BE2C (cell line): ENCODE results near the gene EIF4E1B.

ENCODE experiments used
- DNase-seq: peaks from one replicate; pipeline ENCODE4 v3.0.0-alpha.2; 2020
- H3K27me3 ChIP-seq: fragments of 250-450 bp; sonication (Bioruptor Pico); 2 replicates; pipeline ENCODE4 v1.5.1; 2020; ENCODE audit warnings: mild to moderate bottlenecking
- H3K36me3 ChIP-seq: fragments of 250-450 bp; sonication (Bioruptor Pico); 2 replicates; pipeline ENCODE4 v1.5.1; 2020; ENCODE audit warnings: mild to moderate bottlenecking
- H3K4me1 ChIP-seq: fragments of 250-450 bp; sonication (Bioruptor Pico); 2 replicates; pipeline ENCODE4 v1.5.1; 2020
- H3K4me3 ChIP-seq: 2 replicates; pipeline ENCODE4 v1.5.1; 2011; ENCODE audit warnings: low read depth, low read length
- H3K9me3 ChIP-seq: fragments of 250-450 bp; sonication (Bioruptor Pico); 2 replicates; pipeline ENCODE4 v1.5.1; 2020
- CTCF ChIP-seq: IDR thresholded peaks from 2 replicates; pipeline ENCODE4 v1.5.1; 2012; ENCODE audit warnings: mild to moderate bottlenecking, low read depth, low read length

Gene EIF4E1B

GRCh38 chr5:176609724-176610434, 20.6 kb upstream of the EIF4E1B start, which contains the start of gene GPRIN1:
Gene GPRIN1 (minus strand): TSS chr5:176610156. CDS start chr5:176599834, 10,322 bp downstream.
- no peaks in the 10 kb centered on the region for H3K27me3 ChIP-seq
- peaks cover 19% of the 10 kb centered on the region for H3K4me1 ChIP-seq
- H3K36me3 ChIP-seq, result no peaks in the 10 kb centered on the region
- H3K4me3 ChIP-seq, result peak within 1 kb of the TSS; percentile 77
- peak; percentile 37 for TF ChIP-seq CTCF
- H3K9me3 ChIP-seq, result no peaks in the 10 kb centered on the region
- DNase-seq, result peak; percentile 86

GRCh38 chr5:176610435-176610773, 20.1 kb upstream of the EIF4E1B start:
- no peaks in the 10 kb centered on the region for H3K36me3 ChIP-seq
- H3K4me1 ChIP-seq, result peaks cover 19% of the 10 kb centered on the region
- no peaks in the 10 kb centered on the region for H3K27me3 ChIP-seq
- H3K4me3 ChIP-seq, result peak overlapping the region; percentile 68
- peak; percentile 57 for DNase-seq
- no peak for TF ChIP-seq CTCF
- H3K9me3 ChIP-seq, result no peaks in the 10 kb centered on the region

GRCh38 chr5:176611435-176611834, 19.0 kb upstream of the EIF4E1B start:
- no peak for DNase-seq
- TF ChIP-seq CTCF, result no peak
- H3K4me1 ChIP-seq, result peaks cover 13% of the 10 kb centered on the region
- H3K36me3 ChIP-seq, result no peaks in the 10 kb centered on the region
- H3K4me3 ChIP-seq, result no peak overlapping the region
- H3K27me3 ChIP-seq, result no peaks in the 10 kb centered on the region
- no peaks in the 10 kb centered on the region for H3K9me3 ChIP-seq

GRCh38 chr5:176612008-176612407, 18.5 kb upstream of the EIF4E1B start:
- Histone ChIP-seq H3K27me3 (no peaks in the 10 kb centered on the region), H3K36me3 (no peaks in the 10 kb centered on the region), H3K4me1 (peaks cover 10% of the 10 kb centered on the region), H3K9me3 (no peaks in the 10 kb centered on the region), H3K4me3 (no peak overlapping the region)
- no peak for TF ChIP-seq CTCF
- DNase-seq, result no peak

- Histone ChIP-seq H3K9me3 (no peaks in the 10 kb centered on the region), H3K36me3 (no peaks in the 10 kb centered on the region), H3K27me3 (no peaks in the 10 kb centered on the region), H3K4me3 (no peak overlapping the region), H3K4me1 (peaks cover 10% of the 10 kb centered on the region)
- TF ChIP-seq CTCF, result no peak
- DNase-seq, result no peak
Measured at GRCh38 chr5:176612855-176613254, 17.6 kb upstream of the EIF4E1B start.

GRCh38 chr5:176614805-176615478, 15.5 kb upstream of the EIF4E1B start:
- peaks cover 6% of the 10 kb centered on the region; the same call in 1 of the 2 replicates for H3K27me3 ChIP-seq
- peaks cover 12% of the 10 kb centered on the region for H3K4me1 ChIP-seq
- TF ChIP-seq CTCF, result no peak
- H3K9me3 ChIP-seq, result no peaks in the 10 kb centered on the region
- no peaks in the 10 kb centered on the region for H3K36me3 ChIP-seq
- no peak for DNase-seq
- H3K4me3 ChIP-seq, result no peak overlapping the region
